Sigmoid colon (tissue), 3 donors: Measurements from ENCODE around the gene MED13L.

Source experiments
- POLR2A ChIP-seq, 2 donors: fragments of 450-650 bp; IDR thresholded peaks; one replicate each; pipeline ENCODE4 v1.6.1; 2016; ENCODE audit warnings: antibody characterized with exemption in 2 of 2, mild to moderate bottlenecking in 2 of 2, moderate library complexity in 2 of 2
- TF ChIP-seq, protein P1 (sequence below), 4 experiments: fragments of 450-650 bp in 3 of 4; fragments of 200-600 bp in 1 of 4; IDR thresholded peaks; one replicate each; pipeline ENCODE4 v1.5.1; 2016 to 2019; ENCODE audit warnings: antibody characterized with exemption in 4 of 4, mild to moderate bottlenecking in 3 of 4, moderate library complexity in 2 of 4

- TF ChIP-seq, protein P1, sequence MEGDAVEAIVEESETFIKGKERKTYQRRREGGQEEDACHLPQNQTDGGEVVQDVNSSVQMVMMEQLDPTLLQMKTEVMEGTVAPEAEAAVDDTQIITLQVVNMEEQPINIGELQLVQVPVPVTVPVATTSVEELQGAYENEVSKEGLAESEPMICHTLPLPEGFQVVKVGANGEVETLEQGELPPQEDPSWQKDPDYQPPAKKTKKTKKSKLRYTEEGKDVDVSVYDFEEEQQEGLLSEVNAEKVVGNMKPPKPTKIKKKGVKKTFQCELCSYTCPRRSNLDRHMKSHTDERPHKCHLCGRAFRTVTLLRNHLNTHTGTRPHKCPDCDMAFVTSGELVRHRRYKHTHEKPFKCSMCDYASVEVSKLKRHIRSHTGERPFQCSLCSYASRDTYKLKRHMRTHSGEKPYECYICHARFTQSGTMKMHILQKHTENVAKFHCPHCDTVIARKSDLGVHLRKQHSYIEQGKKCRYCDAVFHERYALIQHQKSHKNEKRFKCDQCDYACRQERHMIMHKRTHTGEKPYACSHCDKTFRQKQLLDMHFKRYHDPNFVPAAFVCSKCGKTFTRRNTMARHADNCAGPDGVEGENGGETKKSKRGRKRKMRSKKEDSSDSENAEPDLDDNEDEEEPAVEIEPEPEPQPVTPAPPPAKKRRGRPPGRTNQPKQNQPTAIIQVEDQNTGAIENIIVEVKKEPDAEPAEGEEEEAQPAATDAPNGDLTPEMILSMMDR (IDR thresholded peaks at IDR 0.05): no peak
- no peak for TF ChIP-seq POLR2A (IDR thresholded peaks at IDR 0.05)
Measured at GRCh38 chr12:115953031-115953430, 324.5 kb downstream of the MED13L start.
